Activated T-cell treated with anti-CD3 and anti-CD28 coated beads for 24 hours (primary cell): ENCODE data around the gene SGTA.
"Not testable (repeated sequence)": the region's sequence is repeated elsewhere in the genome, so short reads cannot be mapped to it uniquely, and the experiment has no call there.

Source experiments
- DNase-seq: peaks from one replicate; pipeline ENCODE4 v3.0.0-alpha.2; 2020; ENCODE audit warnings: low read depth

Gene SGTA

GRCh38 chr19:2726904-2727639, 56.0 kb downstream of the SGTA start:
- DNase-seq: no peak

GRCh38 chr19:2726160-2726855, 56.8 kb downstream of the SGTA start:
- no peak for DNase-seq

- no peak for DNase-seq
Observed at GRCh38 chr19:2724148-2724557, 58.9 kb downstream of the SGTA start.

- no peak for DNase-seq
Observed at GRCh38 chr19:2723747-2724146, 59.3 kb downstream of the SGTA start.

- DNase-seq: no peak
Observed at GRCh38 chr19:2723345-2723715, 59.7 kb downstream of the SGTA start.

GRCh38 chr19:2722541-2723344, 60.3 kb downstream of the SGTA start:
- DNase-seq: no peak

GRCh38 chr19:2721570-2722540, 61.2 kb downstream of the SGTA start:
- no peak for DNase-seq

- no peak for DNase-seq
Observed at GRCh38 chr19:2720777-2721569, 62.1 kb downstream of the SGTA start, which contains the start of gene DIRAS1. Gene DIRAS1, minus strand, starts transcription at chr19:2721372. Its CDS starts 3,566 bp downstream, at chr19:2717806.

GRCh38 chr19:2719920-2720776, 62.9 kb downstream of the SGTA start:
- DNase-seq: no peak

GRCh38 chr19:2719232-2719735, 63.8 kb downstream of the SGTA start:
- no peak for DNase-seq

GRCh38 chr19:2717638-2718541, 65.2 kb downstream of the SGTA start:
- no peak for DNase-seq

- no peak for DNase-seq
Observed at GRCh38 chr19:2716722-2717637, 66.1 kb downstream of the SGTA start.

GRCh38 chr19:2716275-2716650, 66.8 kb downstream of the SGTA start:
- DNase-seq: no peak

GRCh38 chr19:2715470-2716274, 67.4 kb downstream of the SGTA start:
- no peak for DNase-seq

GRCh38 chr19:2714531-2715269, 68.4 kb downstream of the SGTA start:
- DNase-seq: no peak

- not testable (repeated sequence) for DNase-seq
Observed at GRCh38 chr19:2714102-2714501, 69.0 kb downstream of the SGTA start.
